ENCODE measurements around the gene SLC35G3. TPM values are rescaled to one million over a fixed set of nuclear protein-coding genes. Genes with fewer than 3 reads are reported as not detected.
A peak's percentile ranks its signal among the peaks of the same experiment; 100 is the strongest.

The SLC35G3 gene
- total and polyA plus RNA-seq, 7 donors, result not detected

DNA sequence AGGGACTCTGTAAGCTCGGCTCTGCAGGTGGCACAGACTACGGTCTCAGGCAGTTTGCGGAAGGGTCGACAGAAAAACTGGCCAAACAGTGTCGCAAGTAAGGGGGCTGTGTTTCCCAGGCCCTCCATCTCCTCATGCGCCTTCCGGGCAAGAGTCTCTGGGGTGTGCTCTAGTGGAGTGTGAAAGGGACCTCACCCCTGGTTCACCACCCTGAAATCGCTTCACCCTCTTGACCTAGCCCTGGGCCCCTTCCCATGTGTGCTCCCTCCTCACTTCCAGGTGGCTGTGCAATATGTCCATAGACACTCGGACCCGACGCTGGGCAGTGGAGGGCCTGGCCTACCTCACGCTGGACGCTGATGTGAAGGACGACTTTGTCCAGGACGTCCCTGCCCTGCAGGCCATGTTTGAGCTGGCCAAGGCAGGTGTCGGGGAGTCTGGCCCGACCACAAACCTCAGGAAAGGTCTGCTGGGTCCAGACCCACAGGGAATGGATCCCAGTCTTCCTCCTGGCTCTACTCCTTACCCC, 24.3 kb downstream of the SLC35G3 start:
- 85 to 87% (median 85%) methylated on average over 17 of the region's 17 CpGs for WGBS, 3 donors
- Histone ChIP-seq H3K4me3 (no peak overlapping the region), H3K27me3 (ENCODE audit: insufficient read depth in 3 of 3, low read length in 2 of 3) (no peaks in the 10 kb centered on the region), H3K36me3 (ENCODE audit: insufficient read depth in 1 of 2, low read depth in 1 of 2) (peaks cover 0 to 98% of the 10 kb centered on the region in 2 donors), H3K9me3 (no peaks in the 10 kb centered on the region), H3K4me1 (no peaks in the 10 kb centered on the region), H3K27ac (no peak overlapping the region)
- TF ChIP-seq, protein P1, sequence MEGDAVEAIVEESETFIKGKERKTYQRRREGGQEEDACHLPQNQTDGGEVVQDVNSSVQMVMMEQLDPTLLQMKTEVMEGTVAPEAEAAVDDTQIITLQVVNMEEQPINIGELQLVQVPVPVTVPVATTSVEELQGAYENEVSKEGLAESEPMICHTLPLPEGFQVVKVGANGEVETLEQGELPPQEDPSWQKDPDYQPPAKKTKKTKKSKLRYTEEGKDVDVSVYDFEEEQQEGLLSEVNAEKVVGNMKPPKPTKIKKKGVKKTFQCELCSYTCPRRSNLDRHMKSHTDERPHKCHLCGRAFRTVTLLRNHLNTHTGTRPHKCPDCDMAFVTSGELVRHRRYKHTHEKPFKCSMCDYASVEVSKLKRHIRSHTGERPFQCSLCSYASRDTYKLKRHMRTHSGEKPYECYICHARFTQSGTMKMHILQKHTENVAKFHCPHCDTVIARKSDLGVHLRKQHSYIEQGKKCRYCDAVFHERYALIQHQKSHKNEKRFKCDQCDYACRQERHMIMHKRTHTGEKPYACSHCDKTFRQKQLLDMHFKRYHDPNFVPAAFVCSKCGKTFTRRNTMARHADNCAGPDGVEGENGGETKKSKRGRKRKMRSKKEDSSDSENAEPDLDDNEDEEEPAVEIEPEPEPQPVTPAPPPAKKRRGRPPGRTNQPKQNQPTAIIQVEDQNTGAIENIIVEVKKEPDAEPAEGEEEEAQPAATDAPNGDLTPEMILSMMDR (IDR thresholded peaks at IDR 0.05), result no peak
- no peak for DNase-seq
- intact Hi-C loops (cut with DNase I), result loop anchor here in 1 of 2 donors (5.0 kb wide), 1 partner anchor 362 kb away; no protein-coding TSS in a partner anchor
- ATAC-seq, result no peak

DNA sequence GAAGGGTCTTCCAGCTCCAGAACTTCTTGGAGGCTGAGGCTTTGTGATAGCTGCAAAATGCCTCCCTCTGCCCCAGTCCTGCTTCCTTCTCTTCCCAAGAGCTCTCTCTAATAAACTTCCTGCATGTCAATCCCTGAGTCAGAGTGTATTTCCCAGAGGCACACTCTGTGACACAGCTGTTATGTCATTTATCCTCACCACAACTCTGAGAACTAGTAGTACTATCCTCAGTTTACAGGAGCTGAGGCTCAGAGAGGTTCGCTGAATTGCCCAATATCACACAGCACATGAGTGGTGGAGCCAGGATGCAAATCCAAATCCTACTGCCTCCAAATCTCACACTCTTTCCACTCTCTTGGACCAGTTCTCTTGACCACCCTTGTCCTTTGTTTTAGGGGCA, 26.5 kb downstream of the SLC35G3 start:
- DNase-seq (no peak), ATAC-seq (peak; percentile 25 to 56 (median 35))
- 61 to 86% (median 75%) methylated on average over 1 of the region's 1 CpG for WGBS, 3 donors
- Histone ChIP-seq H3K27me3 (ENCODE audit: insufficient read depth in 3 of 3, low read length in 2 of 3) (no peaks in the 10 kb centered on the region), H3K27ac (no peak overlapping the region), H3K9me3 (no peaks in the 10 kb centered on the region), H3K4me3 (no peak overlapping the region), H3K36me3 (ENCODE audit: insufficient read depth in 1 of 2, low read depth in 1 of 2) (peaks cover 0 to 100% of the 10 kb centered on the region in 2 donors), H3K4me1 (no peaks in the 10 kb centered on the region)
- intact Hi-C loops (cut with DNase I), result no loop called here
- TF ChIP-seq, protein P1 (IDR thresholded peaks at IDR 0.05), result no peak

DNA sequence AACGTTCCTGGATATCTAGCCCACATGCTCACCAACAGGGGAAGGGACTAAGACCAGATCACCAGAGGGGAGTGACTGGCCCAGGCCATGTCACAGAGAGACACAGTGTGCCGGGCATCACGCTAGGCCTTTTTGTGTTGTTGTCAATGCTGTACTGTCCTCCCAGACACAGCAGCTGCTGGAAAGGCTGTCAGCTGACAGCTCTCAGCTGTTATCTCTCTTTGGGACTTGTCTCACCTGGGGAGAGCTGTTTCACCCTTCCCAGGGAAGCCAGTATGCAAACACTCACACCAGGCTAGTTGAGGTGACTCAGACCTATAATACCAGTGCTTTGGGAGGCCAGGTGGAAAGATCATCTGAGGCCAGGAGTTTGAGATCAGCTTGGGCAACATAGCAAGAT, 27.1 kb downstream of the SLC35G3 start:
- Histone ChIP-seq H3K27me3 (ENCODE audit: insufficient read depth in 3 of 3, low read length in 2 of 3) (no peaks in the 10 kb centered on the region), H3K36me3 (ENCODE audit: insufficient read depth in 1 of 2, low read depth in 1 of 2) (peaks cover 0 to 100% of the 10 kb centered on the region in 2 donors), H3K9me3 (no peaks in the 10 kb centered on the region), H3K27ac (no peak overlapping the region), H3K4me1 (no peaks in the 10 kb centered on the region), H3K4me3 (no peak overlapping the region)
- ATAC-seq, result no peak
- TF ChIP-seq, protein P1 (IDR thresholded peaks at IDR 0.05), result no peak
- 34 to 51% (median 46%) methylated on average over 3 of the region's 3 CpGs for WGBS, 3 donors
- DNase-seq, result no peak
- intact Hi-C loops (cut with DNase I), result no loop called here

DNA sequence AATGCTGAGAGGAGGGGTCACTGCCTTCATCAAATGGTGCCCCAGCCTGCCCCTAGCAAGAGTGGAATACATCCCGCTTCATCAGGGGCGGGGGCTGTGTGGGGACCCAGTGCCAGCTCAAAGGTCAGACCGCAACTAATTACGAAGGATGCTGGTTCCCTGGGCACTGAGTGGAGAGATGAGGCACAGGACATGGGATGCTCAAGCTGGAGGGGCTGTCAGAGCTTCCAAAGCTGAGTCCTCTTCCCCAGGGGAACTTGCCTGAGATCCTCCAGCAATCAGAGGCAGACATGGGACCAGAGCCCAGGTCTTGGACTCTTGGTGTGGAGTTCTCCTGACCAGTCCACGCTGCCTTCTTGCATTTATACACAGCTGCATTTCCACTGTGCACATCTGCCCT, 27.7 kb downstream of the SLC35G3 start:
- DNase-seq (no peak), ATAC-seq (no peak)
- Histone ChIP-seq H3K4me3 (no peak overlapping the region), H3K36me3 (ENCODE audit: insufficient read depth in 1 of 2, low read depth in 1 of 2) (peaks cover 0 to 100% of the 10 kb centered on the region in 2 donors), H3K9me3 (no peaks in the 10 kb centered on the region), H3K27ac (no peak overlapping the region), H3K27me3 (ENCODE audit: insufficient read depth in 3 of 3, low read length in 2 of 3) (no peaks in the 10 kb centered on the region), H3K4me1 (no peaks in the 10 kb centered on the region)
- TF ChIP-seq, protein P1 (IDR thresholded peaks at IDR 0.05), result no peak
- intact Hi-C loops (cut with DNase I), result no loop called here
- 66 to 79% (median 78%) methylated on average over 5 of the region's 5 CpGs for WGBS, 3 donors

DNA sequence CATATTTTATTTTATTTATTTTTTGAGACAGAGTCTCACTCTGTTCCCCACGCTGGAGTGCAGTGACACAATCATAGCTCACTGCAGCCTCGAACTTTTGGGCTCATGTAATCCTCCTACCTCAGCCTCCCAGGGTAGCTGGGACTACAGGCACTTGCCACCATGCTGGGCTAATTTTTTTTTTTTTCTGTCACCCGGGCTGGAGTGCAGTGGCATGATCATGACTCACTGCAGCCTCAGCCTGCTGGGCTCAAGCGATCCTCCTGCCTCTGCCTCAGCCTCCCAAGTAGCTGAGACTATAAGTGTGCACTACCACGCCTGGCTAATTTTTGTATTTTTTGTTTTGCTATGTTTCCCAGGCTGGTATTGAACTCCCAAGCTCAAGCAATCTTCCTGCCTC, 29.5 kb downstream of the SLC35G3 start:
- intact Hi-C loops (cut with DNase I), result no loop called here
- Histone ChIP-seq H3K4me1 (no peaks in the 10 kb centered on the region), H3K36me3 (ENCODE audit: insufficient read depth in 1 of 2, low read depth in 1 of 2) (peaks cover 0 to 100% of the 10 kb centered on the region in 2 donors), H3K4me3 (no peak overlapping the region), H3K27me3 (ENCODE audit: insufficient read depth in 3 of 3, low read length in 2 of 3) (no peaks in the 10 kb centered on the region), H3K9me3 (no peaks in the 10 kb centered on the region), H3K27ac (no peak overlapping the region)
- WGBS, 3 donors, result 68 to 85% (median 72%) methylated on average over 5 of the region's 5 CpGs
- DNase-seq (no peak), ATAC-seq (no peak)
- TF ChIP-seq, protein P1 (IDR thresholded peaks at IDR 0.05), result no peak
